Measurements from ENCODE around the gene NT5DC1. TPM values are rescaled to one million over a fixed set of nuclear protein-coding genes. Genes with fewer than 3 reads are reported as not detected.
A peak's percentile ranks its signal among the peaks of the same experiment; 100 is the strongest.

NT5DC1 gene
- total RNA-seq, 2 experiments from 2014 or later = 29.5 to 32.9 TPM

DNA sequence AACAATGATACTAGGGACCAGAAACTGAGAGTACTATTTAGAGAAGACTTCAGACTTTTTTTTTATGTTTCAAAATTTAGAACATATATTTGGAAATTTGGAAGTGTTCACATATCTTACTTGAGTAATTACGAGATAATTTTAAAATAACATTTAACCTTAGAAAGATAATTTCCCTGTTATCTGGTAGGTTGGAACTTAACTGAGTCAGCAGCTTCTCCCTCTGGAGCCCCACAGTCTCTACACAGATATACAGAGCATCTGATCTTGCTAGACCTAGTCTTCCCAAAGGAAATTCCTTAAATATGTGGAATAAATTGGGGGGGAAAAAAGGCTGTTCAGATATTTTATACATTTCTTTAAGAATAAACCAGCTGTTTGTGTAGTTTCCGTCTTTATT lies 104.6 kb downstream of the NT5DC1 start:
- no peaks in the 10 kb centered on the region for H3K9me3 Mint-ChIP-seq (ENCODE audit: insufficient read depth)
- no peak overlapping the region for H3K4me3 Mint-ChIP-seq
- H3K27me3 Mint-ChIP-seq (ENCODE audit: low read depth) = no peaks in the 10 kb centered on the region
- H3K27ac Mint-ChIP-seq = no peak overlapping the region
- ChIA-PET CTCF (interaction anchor here (2.4 kb wide), 1 partner anchor 12 kb away, joined by 8 read pairs; no protein-coding TSS in a partner anchor), POLR2A (no interaction called here)
- DNase-seq = no peak
- no peaks in the 10 kb centered on the region for H3K36me3 Mint-ChIP-seq (ENCODE audit: low read depth)
- H3K4me1 Mint-ChIP-seq (ENCODE audit: low read depth) = peaks cover 3% of the 10 kb centered on the region
- no peak for ATAC-seq

DNA sequence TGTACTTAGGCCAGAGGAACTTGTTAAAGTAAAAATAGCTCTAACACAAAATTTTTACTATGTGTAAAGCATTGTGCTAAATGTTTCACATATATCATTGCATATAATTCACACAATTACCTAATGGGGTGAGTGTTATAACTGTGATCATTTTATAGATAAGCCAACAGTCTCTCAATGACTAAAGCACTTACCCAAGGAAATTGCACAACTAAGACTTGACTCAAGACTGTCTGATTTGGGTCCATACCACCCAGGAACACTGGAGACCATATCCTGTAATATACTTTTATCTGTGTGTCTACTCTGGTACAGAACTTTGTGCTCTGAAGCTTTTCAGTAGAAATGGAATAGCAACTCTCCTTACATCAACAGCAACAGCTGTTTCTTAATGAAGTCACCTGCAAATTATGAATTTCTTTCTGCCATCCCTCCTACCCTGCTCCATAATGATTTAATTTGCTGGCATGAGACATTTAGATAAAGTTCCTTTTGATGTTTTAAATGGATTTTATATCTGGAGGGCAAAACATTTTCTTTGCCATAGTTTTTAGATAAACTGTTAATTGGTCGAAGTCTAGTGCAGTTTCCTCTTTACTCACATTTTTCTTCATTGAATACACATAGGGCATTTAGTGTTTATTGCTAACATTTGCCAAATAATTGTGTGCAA lies 105.7 kb downstream of the NT5DC1 start:
- no peak for DNase-seq
- Mint-ChIP-seq H3K4me3 (no peak overlapping the region), H3K27ac (no peak overlapping the region), H3K9me3 (ENCODE audit: insufficient read depth) (no peaks in the 10 kb centered on the region), H3K4me1 (ENCODE audit: low read depth) (peaks cover 3% of the 10 kb centered on the region), H3K36me3 (ENCODE audit: low read depth) (no peaks in the 10 kb centered on the region), H3K27me3 (ENCODE audit: low read depth) (no peaks in the 10 kb centered on the region)
- POLR2A ChIA-PET = no interaction called here
- CTCF ChIA-PET = interaction anchor here (1.3 to 2.4 kb wide), 2 partner anchors 11 to 94 kb away, joined by 3 to 8 read pairs; no protein-coding TSS in a partner anchor
- no peak for ATAC-seq

DNA sequence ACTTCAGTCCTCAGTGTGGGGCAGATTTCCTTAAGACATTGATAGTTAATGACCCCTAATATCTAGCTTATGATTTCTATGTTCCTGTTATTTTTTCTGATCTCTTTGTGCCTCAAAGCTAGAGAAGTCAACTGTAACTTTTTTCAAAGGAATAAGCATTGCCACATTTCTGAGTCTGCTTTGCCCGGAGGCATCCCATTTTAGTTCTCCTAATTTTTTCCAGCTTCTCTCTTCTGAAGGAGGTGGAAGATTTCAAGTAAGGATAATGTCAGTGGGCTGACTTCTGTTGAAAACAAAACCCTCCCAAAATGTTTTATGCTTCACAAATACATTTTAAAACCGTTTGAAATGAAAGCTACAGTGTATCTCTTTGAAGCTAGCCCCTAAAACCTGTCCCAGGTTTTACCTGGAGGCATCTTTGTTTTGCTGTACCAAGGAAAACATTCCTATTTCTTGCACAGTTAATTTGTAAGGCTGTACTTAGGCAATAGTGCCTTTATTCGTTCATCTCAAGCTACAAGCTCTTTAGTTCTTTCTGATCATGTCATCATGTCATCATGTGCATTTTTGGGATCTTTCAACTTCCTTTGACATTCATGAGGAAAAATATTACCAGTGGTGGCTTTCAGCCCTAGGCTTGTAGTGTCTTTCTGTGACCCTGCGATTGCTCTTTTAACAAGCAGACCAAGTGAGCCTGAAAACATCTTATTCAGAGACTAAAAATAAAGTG lies 107.6 kb downstream of the NT5DC1 start:
- Mint-ChIP-seq H3K27ac (no peak overlapping the region), H3K4me1 (ENCODE audit: low read depth) (peaks cover 3% of the 10 kb centered on the region), H3K9me3 (ENCODE audit: insufficient read depth) (no peaks in the 10 kb centered on the region), H3K4me3 (no peak overlapping the region), H3K36me3 (ENCODE audit: low read depth) (no peaks in the 10 kb centered on the region), H3K27me3 (ENCODE audit: low read depth) (no peaks in the 10 kb centered on the region)
- POLR2A ChIA-PET = no interaction called here
- DNase-seq = no peak
- no peak for ATAC-seq
- CTCF ChIA-PET = interaction anchor here (1.2 to 1.4 kb wide), 3 partner anchors 10 to 97 kb away, joined by 3 to 11 read pairs (median 3); no protein-coding TSS in a partner anchor

DNA sequence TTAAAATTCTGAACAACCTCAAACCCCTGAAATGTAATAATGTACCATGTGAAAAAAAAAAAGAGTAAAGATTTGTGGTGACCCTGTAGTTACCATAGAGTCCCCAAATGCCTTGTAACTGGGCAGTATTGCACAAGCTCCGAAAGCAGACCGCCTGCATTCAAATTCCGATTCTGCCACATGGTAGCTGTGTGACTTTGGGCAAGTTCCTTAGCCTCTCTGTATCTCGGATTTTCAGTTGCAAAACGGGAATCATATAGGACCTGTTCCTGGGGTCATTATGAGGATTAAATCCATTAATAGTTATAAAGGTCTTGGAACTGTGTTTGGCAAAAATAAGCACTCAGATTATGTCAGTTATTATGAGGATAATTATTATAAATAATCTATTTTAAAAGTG lies 109.7 kb downstream of the NT5DC1 start:
- Mint-ChIP-seq H3K36me3 (ENCODE audit: low read depth) (no peaks in the 10 kb centered on the region), H3K4me3 (no peak overlapping the region), H3K4me1 (ENCODE audit: low read depth) (peaks cover 3% of the 10 kb centered on the region), H3K27me3 (ENCODE audit: low read depth) (no peaks in the 10 kb centered on the region), H3K27ac (no peak overlapping the region), H3K9me3 (ENCODE audit: insufficient read depth) (no peaks in the 10 kb centered on the region)
- DNase-seq = no peak
- ChIA-PET POLR2A (no interaction called here), CTCF (interaction anchor here (1.7 kb wide), 1 partner anchor 8 kb away, joined by 4 read pairs; no protein-coding TSS in a partner anchor)
- ATAC-seq = no peak

DNA sequence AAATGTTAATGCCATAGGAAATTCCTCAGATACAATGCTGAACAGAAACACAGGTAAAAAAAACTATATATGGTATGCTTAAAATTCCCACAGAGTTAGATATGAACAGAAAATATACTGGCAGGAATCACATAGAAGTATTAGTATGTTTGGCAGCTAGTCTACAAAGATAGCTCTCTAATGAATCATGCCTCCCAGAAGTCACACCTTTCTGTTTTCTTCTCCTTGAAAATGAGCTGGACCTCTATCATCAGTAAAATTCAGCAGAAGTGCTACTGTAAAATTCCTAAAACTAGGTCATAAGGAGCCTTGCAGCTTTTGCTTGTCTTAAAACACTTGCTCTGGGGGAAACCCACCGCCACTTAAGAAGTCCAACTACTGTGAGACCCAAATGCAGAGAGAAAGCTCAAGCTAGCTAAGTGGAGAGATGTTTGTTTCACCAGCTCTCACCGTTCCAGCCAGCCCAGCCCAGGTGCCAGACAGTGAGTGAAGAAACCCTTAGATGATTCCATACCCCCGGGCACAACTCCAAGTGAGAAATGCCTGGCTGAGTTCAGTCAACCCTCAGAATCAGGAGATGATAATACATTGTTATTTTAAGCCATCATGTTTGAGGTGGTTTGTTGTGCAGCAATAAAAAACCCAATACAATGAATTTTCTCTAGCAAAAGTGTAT lies 110.2 kb downstream of the NT5DC1 start:
- H3K36me3 Mint-ChIP-seq (ENCODE audit: low read depth) = no peaks in the 10 kb centered on the region
- H3K4me3 Mint-ChIP-seq = no peak overlapping the region
- ChIA-PET POLR2A (no interaction called here), CTCF (interaction anchor here (1.7 kb wide), 1 partner anchor 7 kb away, joined by 4 read pairs; no protein-coding TSS in a partner anchor)
- H3K27me3 Mint-ChIP-seq (ENCODE audit: low read depth) = no peaks in the 10 kb centered on the region
- DNase-seq (no peak), ATAC-seq (no peak)
- no peaks in the 10 kb centered on the region for H3K9me3 Mint-ChIP-seq (ENCODE audit: insufficient read depth)
- H3K27ac Mint-ChIP-seq = no peak overlapping the region
- peaks cover 3% of the 10 kb centered on the region for H3K4me1 Mint-ChIP-seq (ENCODE audit: low read depth)

DNA sequence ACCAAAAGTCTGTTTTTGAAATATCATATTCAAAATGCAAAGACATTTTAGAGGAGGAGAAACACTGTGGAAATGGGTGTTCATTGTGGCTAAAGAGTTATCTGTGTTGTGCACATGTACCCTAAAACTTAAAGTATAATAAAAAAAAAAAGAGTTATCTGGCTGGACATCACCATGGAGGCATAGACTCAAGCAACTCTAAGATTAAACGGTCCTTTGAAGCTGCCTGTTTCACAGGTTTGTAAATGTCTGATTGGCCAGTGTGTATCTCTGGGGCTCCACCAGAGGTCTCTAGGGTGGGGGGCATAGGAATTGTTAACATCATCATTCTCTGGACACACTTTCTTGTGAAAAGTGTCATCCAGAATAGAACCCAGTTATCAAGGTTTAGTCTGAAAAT lies 114.0 kb downstream of the NT5DC1 start:
- CTCF ChIA-PET = interaction anchor here (0.7 to 1.5 kb wide), 4 partner anchors 12 to 346 kb away, joined by 3 to 4 read pairs (median 3); no protein-coding TSS in a partner anchor
- DNase-seq (no peak), ATAC-seq (no peak)
- H3K9me3 Mint-ChIP-seq (ENCODE audit: insufficient read depth) = no peaks in the 10 kb centered on the region
- no peaks in the 10 kb centered on the region for H3K36me3 Mint-ChIP-seq (ENCODE audit: low read depth)
- H3K27ac Mint-ChIP-seq = no peak overlapping the region
- H3K4me3 Mint-ChIP-seq = no peak overlapping the region
- H3K27me3 Mint-ChIP-seq (ENCODE audit: low read depth) = no peaks in the 10 kb centered on the region
- no peaks in the 10 kb centered on the region for H3K4me1 Mint-ChIP-seq (ENCODE audit: low read depth)
- POLR2A ChIA-PET = no interaction called here

DNA sequence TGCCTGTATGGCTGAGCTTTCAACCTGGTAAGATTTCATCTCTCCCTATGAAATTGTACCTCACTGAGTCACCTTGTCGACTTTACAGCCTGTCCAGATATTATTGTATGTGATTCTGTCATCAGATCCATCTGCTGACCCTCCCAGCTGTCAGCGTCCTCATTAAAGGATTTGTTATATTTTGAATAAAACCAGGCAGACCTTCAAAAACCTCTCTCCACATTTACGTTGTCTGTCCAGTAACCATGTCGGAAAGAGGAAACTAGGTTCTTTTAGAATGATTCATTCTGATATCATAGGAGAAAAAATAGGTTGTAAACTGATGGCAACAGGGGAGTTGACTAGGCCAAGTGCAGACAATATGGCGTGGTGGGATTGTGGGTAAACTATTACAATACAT lies 114.8 kb downstream of the NT5DC1 start:
- POLR2A ChIA-PET = no interaction called here
- Mint-ChIP-seq H3K4me1 (ENCODE audit: low read depth) (no peaks in the 10 kb centered on the region), H3K36me3 (ENCODE audit: low read depth) (no peaks in the 10 kb centered on the region), H3K4me3 (no peak overlapping the region), H3K27me3 (ENCODE audit: low read depth) (no peaks in the 10 kb centered on the region), H3K27ac (no peak overlapping the region), H3K9me3 (ENCODE audit: insufficient read depth) (no peaks in the 10 kb centered on the region)
- ATAC-seq = no peak
- CTCF ChIA-PET = interaction anchor here (1.0 to 1.5 kb wide), 3 partner anchors 13 to 346 kb away, joined by 3 to 4 read pairs (median 3); no protein-coding TSS in a partner anchor
- no peak for DNase-seq

DNA sequence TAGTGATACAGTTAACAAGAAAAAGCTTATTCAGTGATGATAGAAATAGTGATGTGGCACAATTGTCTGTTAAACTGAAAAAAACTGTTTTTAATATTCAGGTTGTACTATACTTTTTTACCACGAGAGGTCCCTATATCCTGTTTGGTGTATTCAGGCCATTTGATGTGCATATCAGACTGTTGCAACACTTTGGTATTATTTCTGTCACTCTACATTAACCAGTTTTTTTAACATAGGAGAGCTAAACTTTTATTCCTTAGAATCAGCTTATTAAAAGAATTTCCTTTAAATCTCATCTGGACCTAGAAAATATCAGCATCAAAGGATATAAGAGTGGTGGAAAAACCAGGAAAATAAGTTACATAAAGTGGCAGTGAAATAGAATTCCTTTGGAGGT lies 116.4 kb downstream of the NT5DC1 start:
- CTCF ChIA-PET = interaction anchor here (0.9 to 2.8 kb wide), 23 partner anchors 9 to 401 kb away, joined by 3 to 19 read pairs (median 4); partner anchors contain the start of genes CALHM5, RWDD1 and TSPYL1
- H3K4me3 Mint-ChIP-seq = no peak overlapping the region
- H3K36me3 Mint-ChIP-seq (ENCODE audit: low read depth) = no peaks in the 10 kb centered on the region
- POLR2A ChIA-PET = no interaction called here
- no peak overlapping the region for H3K27ac Mint-ChIP-seq
- no peaks in the 10 kb centered on the region for H3K9me3 Mint-ChIP-seq (ENCODE audit: insufficient read depth)
- no peaks in the 10 kb centered on the region for H3K27me3 Mint-ChIP-seq (ENCODE audit: low read depth)
- H3K4me1 Mint-ChIP-seq (ENCODE audit: low read depth) = no peaks in the 10 kb centered on the region
- no peak for DNase-seq
- ATAC-seq = peak; percentile 36

DNA sequence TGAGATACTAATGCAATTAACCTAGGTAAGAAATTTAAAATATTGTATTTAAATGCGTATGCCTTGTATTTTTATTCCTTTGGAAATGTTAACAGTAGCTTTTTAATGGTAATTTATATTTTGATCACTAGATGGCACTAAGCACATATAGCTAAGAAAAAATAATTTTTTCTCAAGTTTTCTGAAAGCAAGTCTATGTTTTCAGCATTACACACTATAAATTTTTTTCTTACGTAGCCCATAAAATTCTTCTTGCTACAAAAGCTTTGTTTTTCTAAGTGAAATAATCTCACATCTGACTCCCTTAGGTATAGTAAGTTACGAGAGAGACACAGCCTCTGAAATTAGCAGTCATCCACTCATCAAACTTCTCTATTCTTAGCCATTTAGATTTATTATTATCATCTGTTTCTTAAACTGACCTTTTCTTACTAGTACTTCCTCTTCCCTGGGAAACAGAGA lies 117.5 kb downstream of the NT5DC1 start:
- no peak for ATAC-seq
- Mint-ChIP-seq H3K27me3 (ENCODE audit: low read depth) (no peaks in the 10 kb centered on the region), H3K4me1 (ENCODE audit: low read depth) (no peaks in the 10 kb centered on the region), H3K4me3 (no peak overlapping the region), H3K36me3 (ENCODE audit: low read depth) (no peaks in the 10 kb centered on the region), H3K9me3 (ENCODE audit: insufficient read depth) (no peaks in the 10 kb centered on the region), H3K27ac (no peak overlapping the region)
- POLR2A ChIA-PET = interaction anchor here (0.9 kb wide), 1 partner anchor 61 kb away, joined by 4 read pairs; the partner anchor contains the start of gene TSPYL1
- CTCF ChIA-PET = interaction anchor here (0.7 to 2.8 kb wide), 21 partner anchors 8 to 347 kb away, joined by 3 to 19 read pairs (median 4); no protein-coding TSS in a partner anchor
- DNase-seq = no peak

DNA sequence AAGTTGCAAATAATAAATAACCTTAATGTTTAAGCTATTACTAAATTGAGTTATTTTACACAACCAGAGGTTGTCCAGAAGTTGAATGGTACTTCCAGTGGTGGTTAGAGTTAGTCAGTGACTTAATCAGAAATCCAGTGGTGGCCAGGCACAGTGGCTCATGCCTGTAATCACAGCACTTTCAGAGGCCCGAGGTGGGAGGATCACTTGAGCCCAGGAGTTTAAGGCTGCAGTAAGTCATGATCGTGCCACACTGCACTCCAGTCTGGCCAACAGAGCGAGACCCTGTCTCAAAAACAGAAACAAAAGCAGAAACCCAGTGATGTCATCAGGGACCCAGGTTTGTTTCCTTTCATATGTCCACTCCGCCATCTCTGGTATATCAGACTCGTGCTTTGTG lies 118.2 kb downstream of the NT5DC1 start:
- no peaks in the 10 kb centered on the region for H3K4me1 Mint-ChIP-seq (ENCODE audit: low read depth)
- no peaks in the 10 kb centered on the region for H3K36me3 Mint-ChIP-seq (ENCODE audit: low read depth)
- H3K27ac Mint-ChIP-seq = no peak overlapping the region
- ATAC-seq = no peak
- H3K27me3 Mint-ChIP-seq (ENCODE audit: low read depth) = no peaks in the 10 kb centered on the region
- H3K9me3 Mint-ChIP-seq (ENCODE audit: insufficient read depth) = no peaks in the 10 kb centered on the region
- no peak overlapping the region for H3K4me3 Mint-ChIP-seq
- POLR2A ChIA-PET = no interaction called here
- CTCF ChIA-PET = interaction anchor here (1.0 to 2.8 kb wide), 8 partner anchors 9 to 342 kb away, joined by 3 to 19 read pairs (median 6); no protein-coding TSS in a partner anchor
- DNase-seq = no peak

DNA sequence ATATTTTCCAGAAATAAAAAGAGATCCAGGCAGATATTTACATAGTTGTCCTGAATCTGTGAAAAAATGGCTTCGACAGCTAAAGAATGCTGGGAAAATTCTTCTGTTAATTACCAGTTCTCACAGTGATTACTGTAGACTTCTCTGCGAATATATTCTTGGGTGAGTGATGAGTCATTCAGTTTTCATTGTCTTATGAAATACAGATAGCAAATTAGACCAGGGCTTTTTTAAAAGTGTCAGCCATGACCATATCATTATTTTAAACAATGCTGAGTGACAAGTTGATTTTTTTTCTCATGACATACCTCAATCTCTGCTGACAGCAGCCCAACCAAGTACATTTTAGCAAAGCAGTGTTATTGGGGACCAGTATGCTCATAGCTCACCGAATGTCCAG lies 120.4 kb downstream of the NT5DC1 start:
- POLR2A ChIA-PET = no interaction called here
- no peak for ATAC-seq

More for the DNA sequence above, 120.4 kb downstream of the NT5DC1 start:
- H3K27me3 Mint-ChIP-seq (ENCODE audit: low read depth) = no peaks in the 10 kb centered on the region
- H3K9me3 Mint-ChIP-seq (ENCODE audit: insufficient read depth) = no peaks in the 10 kb centered on the region
- DNase-seq = no peak
- CTCF ChIA-PET = no interaction called here
- no peaks in the 10 kb centered on the region for H3K36me3 Mint-ChIP-seq (ENCODE audit: low read depth)
- H3K4me1 Mint-ChIP-seq (ENCODE audit: low read depth) = no peaks in the 10 kb centered on the region
- H3K4me3 Mint-ChIP-seq = no peak overlapping the region
- no peak overlapping the region for H3K27ac Mint-ChIP-seq

Data from activated CD8-positive, alpha-beta T cell treated with anti-CD3 and anti-CD28 coated beads, Interleukin-2, amount 10 ng/mL, durations not matched to agents 7 days and 5 days (primary cell).